Measurements from ENCODE around the gene LIPK.
"Not testable (repeated sequence)": the region's sequence is repeated elsewhere in the genome, so short reads cannot be mapped to it uniquely, and the experiment has no call there.

LIPK gene

GRCh38 chr10:88725798-88726197 is 19.7 kb downstream of the LIPK start:
- DNase-seq: no peak

GRCh38 chr10:88728107-88728763 is 22.2 kb downstream of the LIPK start:
- no peak for DNase-seq

- DNase-seq: no peak
These were observed 24.8 kb downstream of the LIPK start for GRCh38 chr10:88730864-88731263.

- no peak for DNase-seq
These were observed 25.2 kb downstream of the LIPK start for GRCh38 chr10:88731296-88731695.

GRCh38 chr10:88733215-88733614 is 27.2 kb downstream of the LIPK start:
- DNase-seq: no peak

GRCh38 chr10:88735661-88736060 is 29.6 kb downstream of the LIPK start:
- DNase-seq: no peak

- DNase-seq: not testable (repeated sequence)
These were observed 35.9 kb downstream of the LIPK start for GRCh38 chr10:88741921-88742320.

GRCh38 chr10:88742448-88742847 is 36.4 kb downstream of the LIPK start:
- no peak for DNase-seq

- DNase-seq: no peak
These were observed 38.0 kb downstream of the LIPK start for GRCh38 chr10:88744002-88744401.

- no peak for DNase-seq
These were observed 39.6 kb downstream of the LIPK start for GRCh38 chr10:88745633-88746032.

GRCh38 chr10:88754287-88754686 is 48.2 kb downstream of the LIPK start:
- DNase-seq: no peak

GRCh38 chr10:88755753-88756152 is 49.7 kb downstream of the LIPK start:
- DNase-seq: no peak

- no peak for DNase-seq
These were observed 50.6 kb downstream of the LIPK start for GRCh38 chr10:88756660-88757059.

- no peak for DNase-seq
These were observed 53.5 kb downstream of the LIPK start, which contains the start of gene LIPN for GRCh38 chr10:88759366-88760101. Gene LIPN (plus strand): TSS chr10:88760020. CDS start chr10:88761406, 1,386 bp downstream.

GRCh38 chr10:88762906-88763305 is 56.9 kb downstream of the LIPK start:
- no peak for DNase-seq

- no peak for DNase-seq
These were observed 57.4 kb downstream of the LIPK start for GRCh38 chr10:88763441-88763840.

- DNase-seq: no peak
These were observed 58.1 kb downstream of the LIPK start for GRCh38 chr10:88764110-88764509.

GRCh38 chr10:88765816-88766215 is 59.8 kb downstream of the LIPK start:
- DNase-seq: no peak

GRCh38 chr10:88769384-88769783 is 63.3 kb downstream of the LIPK start:
- DNase-seq: no peak

- no peak for DNase-seq
These were observed 75.2 kb downstream of the LIPK start for GRCh38 chr10:88781206-88781605.

GRCh38 chr10:88782222-88782621 is 76.2 kb downstream of the LIPK start:
- DNase-seq: no peak

GRCh38 chr10:88783724-88784123 is 77.7 kb downstream of the LIPK start:
- no peak for DNase-seq

GRCh38 chr10:88786032-88786770 is 80.2 kb downstream of the LIPK start:
- DNase-seq: no peak

GRCh38 chr10:88787463-88787862 is 81.4 kb downstream of the LIPK start:
- no peak for DNase-seq
